ENCODE results near the gene DNAJC13.

The DNAJC13 gene

DNA sequence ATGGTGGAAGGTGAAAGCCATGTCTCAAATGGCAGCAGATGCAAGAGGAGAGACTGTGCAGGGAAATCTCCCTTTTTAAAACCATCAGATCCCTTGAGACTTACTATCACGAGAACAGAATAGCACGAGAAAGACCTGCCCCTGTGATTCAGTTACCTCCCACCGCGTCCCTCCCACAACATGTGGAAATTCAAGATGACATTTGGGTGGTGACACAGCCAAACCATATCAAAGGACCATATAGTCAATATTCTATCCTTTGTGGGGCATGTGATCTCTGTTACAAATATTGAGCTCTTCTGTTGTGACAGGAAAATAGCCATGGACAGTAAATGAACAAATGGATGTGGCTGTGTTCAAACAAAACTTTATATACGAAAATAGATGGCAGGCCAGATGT lies 102.6 kb downstream of the DNAJC13 start:
- H3K9me3 ChIP-seq (ENCODE audit: control insufficient read depth, insufficient read depth, low read length), result no peaks in the 10 kb centered on the region
- no peaks in the 10 kb centered on the region for H3K4me1 ChIP-seq (ENCODE audit: control insufficient read depth, insufficient read depth, low read length)
- peaks cover 94% of the 10 kb centered on the region for H3K36me3 ChIP-seq (ENCODE audit: control insufficient read depth, insufficient read depth, low read length)
- no peak overlapping the region for H3K27ac ChIP-seq (ENCODE audit: low read depth, low read length)
- no peak overlapping the region for H3K9ac ChIP-seq (ENCODE audit: low read depth, low read length)
- no peaks in the 10 kb centered on the region for H3K27me3 ChIP-seq (ENCODE audit: control insufficient read depth, insufficient read depth, low read length)
- no peak overlapping the region for H3K4me3 ChIP-seq (ENCODE audit: low read depth, low read length)

DNA sequence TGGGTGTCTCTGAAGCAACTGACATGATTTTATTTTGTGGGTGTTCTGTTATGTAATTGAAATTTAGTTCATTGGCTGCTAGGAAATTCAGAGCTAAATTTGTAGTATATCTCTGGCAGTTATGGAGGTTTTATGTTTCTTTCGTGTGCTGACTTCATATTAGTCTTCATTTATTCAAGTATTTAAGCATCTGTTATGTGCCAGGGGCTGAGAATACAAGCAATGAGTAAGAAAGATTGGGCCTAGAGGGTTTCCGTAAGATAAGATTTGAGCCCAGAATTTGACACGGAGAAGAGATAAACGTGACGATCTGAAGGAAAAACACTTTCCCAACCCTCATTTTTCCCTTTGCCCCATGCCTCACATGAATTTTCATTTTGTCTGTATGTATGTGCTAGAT lies 104.6 kb downstream of the DNAJC13 start:
- Histone ChIP-seq H3K4me3 (ENCODE audit: low read depth, low read length) (no peak overlapping the region), H3K4me1 (ENCODE audit: control insufficient read depth, insufficient read depth, low read length) (no peaks in the 10 kb centered on the region), H3K27ac (ENCODE audit: low read depth, low read length) (no peak overlapping the region), H3K9ac (ENCODE audit: low read depth, low read length) (no peak overlapping the region), H3K36me3 (ENCODE audit: control insufficient read depth, insufficient read depth, low read length) (peaks cover 92% of the 10 kb centered on the region), H3K9me3 (ENCODE audit: control insufficient read depth, insufficient read depth, low read length) (no peaks in the 10 kb centered on the region), H3K27me3 (ENCODE audit: control insufficient read depth, insufficient read depth, low read length) (no peaks in the 10 kb centered on the region)

DNA sequence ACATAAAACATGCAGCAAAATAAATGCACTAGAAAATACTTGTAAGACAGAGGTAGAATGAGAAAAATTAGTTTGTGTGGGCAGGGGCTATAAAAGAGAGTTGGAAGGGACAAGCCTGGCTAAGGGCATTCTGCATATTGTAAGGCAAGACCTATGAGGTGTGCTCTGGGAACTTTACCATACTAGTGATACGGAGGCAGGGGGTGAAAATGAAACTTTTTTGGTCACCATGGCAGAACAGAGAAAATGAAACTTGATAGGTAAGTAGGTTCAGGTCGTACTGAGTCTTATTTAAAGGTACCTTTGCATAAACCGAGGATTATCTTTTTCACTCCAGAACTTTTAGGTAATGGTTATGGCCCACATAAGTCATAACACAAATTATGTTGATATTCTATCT lies 105.1 kb downstream of the DNAJC13 start:
- peaks cover 92% of the 10 kb centered on the region for H3K36me3 ChIP-seq (ENCODE audit: control insufficient read depth, insufficient read depth, low read length)
- H3K4me3 ChIP-seq (ENCODE audit: low read depth, low read length), result no peak overlapping the region
- H3K9ac ChIP-seq (ENCODE audit: low read depth, low read length), result no peak overlapping the region
- no peaks in the 10 kb centered on the region for H3K9me3 ChIP-seq (ENCODE audit: control insufficient read depth, insufficient read depth, low read length)
- H3K27ac ChIP-seq (ENCODE audit: low read depth, low read length), result no peak overlapping the region
- no peaks in the 10 kb centered on the region for H3K4me1 ChIP-seq (ENCODE audit: control insufficient read depth, insufficient read depth, low read length)
- no peaks in the 10 kb centered on the region for H3K27me3 ChIP-seq (ENCODE audit: control insufficient read depth, insufficient read depth, low read length)

DNA sequence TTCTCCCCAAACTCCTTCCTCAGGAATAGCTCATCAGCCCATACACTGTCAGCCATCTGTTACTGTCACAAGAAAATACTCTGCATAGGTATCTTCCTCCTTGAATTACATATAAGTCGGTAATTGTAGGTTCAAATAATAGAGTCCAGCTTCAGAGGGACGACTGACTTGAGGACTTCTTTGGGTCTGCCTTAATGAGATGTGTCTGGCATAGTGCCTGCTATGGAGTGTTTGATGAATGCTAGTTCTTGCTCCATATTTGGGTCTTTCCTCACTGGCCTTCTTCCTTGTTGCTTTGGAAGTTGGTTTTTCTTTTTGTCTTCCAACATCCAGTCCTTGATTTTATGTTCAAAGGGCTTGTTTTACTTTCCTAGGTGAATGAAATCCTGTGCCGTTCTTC lies 113.3 kb downstream of the DNAJC13 start:
- Histone ChIP-seq H3K27me3 (ENCODE audit: control insufficient read depth, insufficient read depth, low read length) (no peaks in the 10 kb centered on the region), H3K36me3 (ENCODE audit: control insufficient read depth, insufficient read depth, low read length) (peaks cover 79% of the 10 kb centered on the region), H3K27ac (ENCODE audit: low read depth, low read length) (no peak overlapping the region), H3K4me1 (ENCODE audit: control insufficient read depth, insufficient read depth, low read length) (no peaks in the 10 kb centered on the region), H3K4me3 (ENCODE audit: low read depth, low read length) (no peak overlapping the region), H3K9me3 (ENCODE audit: control insufficient read depth, insufficient read depth, low read length) (no peaks in the 10 kb centered on the region), H3K9ac (ENCODE audit: low read depth, low read length) (no peak overlapping the region)

DNA sequence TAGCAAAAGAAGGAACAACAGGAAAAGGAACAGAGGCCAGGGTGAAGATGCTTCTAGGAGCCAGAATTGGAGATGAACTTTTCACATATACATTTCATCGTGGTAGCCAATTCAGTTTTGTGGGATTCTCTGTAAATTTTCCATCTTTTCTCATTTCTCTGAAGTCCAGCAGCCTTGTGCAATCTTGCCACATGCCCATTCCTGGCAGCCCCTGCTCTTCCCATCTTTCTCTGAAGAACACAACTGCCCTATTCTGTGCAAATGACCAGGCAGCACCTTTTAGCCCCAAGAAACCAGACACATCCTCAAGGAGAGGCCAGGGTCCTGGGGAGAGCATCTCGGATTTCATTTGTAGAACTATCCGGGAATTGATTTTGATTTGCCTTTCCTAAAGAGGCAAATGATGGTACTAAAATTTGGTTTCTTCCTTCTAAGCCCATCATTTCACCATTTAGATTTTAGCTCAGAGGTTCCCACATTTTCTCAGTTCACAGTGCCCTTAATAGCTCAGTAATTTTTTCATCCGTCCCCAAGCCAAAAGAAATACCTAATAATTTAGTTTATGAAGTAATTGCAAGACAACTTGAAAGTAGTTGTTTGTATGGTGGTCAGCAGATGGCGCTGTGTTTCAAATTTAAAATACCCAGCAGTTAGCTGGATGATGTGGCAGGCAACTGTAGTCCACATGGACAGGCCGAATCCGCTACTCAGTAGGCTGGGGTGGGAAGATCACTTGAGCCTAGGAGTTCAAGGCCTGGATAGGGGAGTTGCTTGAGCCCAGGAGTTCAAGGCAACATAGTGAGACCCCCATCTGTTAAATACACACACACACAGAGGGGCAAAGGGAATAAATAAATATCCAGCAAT lies 118.5 kb downstream of the DNAJC13 start:
- Histone ChIP-seq H3K27me3 (ENCODE audit: control insufficient read depth, insufficient read depth, low read length) (no peaks in the 10 kb centered on the region), H3K9ac (ENCODE audit: low read depth, low read length) (no peak overlapping the region), H3K4me1 (ENCODE audit: control insufficient read depth, insufficient read depth, low read length) (no peaks in the 10 kb centered on the region), H3K36me3 (ENCODE audit: control insufficient read depth, insufficient read depth, low read length) (peaks cover 61% of the 10 kb centered on the region), H3K27ac (ENCODE audit: low read depth, low read length) (no peak overlapping the region), H3K4me3 (ENCODE audit: low read depth, low read length) (no peak overlapping the region), H3K9me3 (ENCODE audit: control insufficient read depth, insufficient read depth, low read length) (no peaks in the 10 kb centered on the region)

DNA sequence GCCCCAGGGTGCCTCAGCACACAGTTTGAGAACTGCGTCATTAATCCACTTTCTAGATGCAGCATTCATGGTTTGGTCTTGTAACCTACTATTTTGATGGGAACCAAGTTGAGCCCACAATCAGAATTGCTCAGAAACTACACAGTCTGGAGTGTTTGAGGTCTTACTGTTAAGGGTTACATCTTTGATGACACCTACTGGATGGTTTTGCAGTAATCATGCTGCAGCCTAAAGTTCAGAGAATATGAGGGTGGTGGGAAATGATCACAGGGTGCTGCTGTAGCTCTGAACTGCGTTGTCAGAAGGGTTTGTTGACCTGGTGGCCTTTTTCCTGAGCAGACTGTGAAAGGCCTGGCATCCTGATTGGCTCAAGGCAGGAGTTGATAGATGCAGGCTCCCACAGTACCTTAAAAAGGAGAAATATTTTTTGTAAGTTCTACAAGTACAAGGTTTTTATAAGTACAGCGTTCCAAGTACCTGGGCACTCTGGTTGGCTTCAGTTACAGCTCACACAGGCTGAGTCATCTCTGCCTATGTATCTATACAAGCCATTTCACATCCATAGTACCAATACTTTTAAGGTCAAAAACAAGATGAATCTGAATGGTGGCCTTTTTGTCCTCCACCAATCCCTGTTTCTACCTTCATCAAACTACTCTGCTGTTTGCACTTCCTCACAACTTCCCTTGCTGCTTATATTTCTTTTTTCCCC lies 119.3 kb downstream of the DNAJC13 start:
- H3K27me3 ChIP-seq (ENCODE audit: control insufficient read depth, insufficient read depth, low read length), result no peaks in the 10 kb centered on the region
- no peak overlapping the region for H3K27ac ChIP-seq (ENCODE audit: low read depth, low read length)
- H3K36me3 ChIP-seq (ENCODE audit: control insufficient read depth, insufficient read depth, low read length), result peaks cover 54% of the 10 kb centered on the region
- H3K4me1 ChIP-seq (ENCODE audit: control insufficient read depth, insufficient read depth, low read length), result no peaks in the 10 kb centered on the region
- H3K9me3 ChIP-seq (ENCODE audit: control insufficient read depth, insufficient read depth, low read length), result no peaks in the 10 kb centered on the region
- H3K9ac ChIP-seq (ENCODE audit: low read depth, low read length), result no peak overlapping the region
- H3K4me3 ChIP-seq (ENCODE audit: low read depth, low read length), result no peak overlapping the region

DNA sequence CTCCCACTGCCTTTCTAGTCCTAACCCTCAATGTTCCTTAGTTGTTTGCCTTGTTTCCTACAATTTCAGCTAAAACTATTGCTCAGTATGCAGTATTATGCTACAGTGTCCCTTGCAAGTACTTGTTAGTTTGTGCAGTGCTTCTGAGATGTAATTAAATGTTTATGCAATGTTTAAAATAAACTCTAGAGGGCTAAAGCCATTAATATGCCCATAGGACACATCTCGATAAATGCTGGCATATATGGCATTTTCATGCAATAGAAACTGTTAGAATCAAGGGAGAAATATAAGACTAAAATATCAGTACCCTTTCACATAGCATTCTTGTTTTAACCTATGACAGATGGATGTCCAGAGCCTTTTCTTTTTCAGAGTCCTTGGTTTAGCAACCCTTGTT lies 120.0 kb downstream of the DNAJC13 start:
- peaks cover 47% of the 10 kb centered on the region for H3K36me3 ChIP-seq (ENCODE audit: control insufficient read depth, insufficient read depth, low read length)
- H3K9me3 ChIP-seq (ENCODE audit: control insufficient read depth, insufficient read depth, low read length), result no peaks in the 10 kb centered on the region
- no peaks in the 10 kb centered on the region for H3K27me3 ChIP-seq (ENCODE audit: control insufficient read depth, insufficient read depth, low read length)
- H3K4me3 ChIP-seq (ENCODE audit: low read depth, low read length), result no peak overlapping the region
- no peak overlapping the region for H3K9ac ChIP-seq (ENCODE audit: low read depth, low read length)
- no peak overlapping the region for H3K27ac ChIP-seq (ENCODE audit: low read depth, low read length)
- no peaks in the 10 kb centered on the region for H3K4me1 ChIP-seq (ENCODE audit: control insufficient read depth, insufficient read depth, low read length)

DNA sequence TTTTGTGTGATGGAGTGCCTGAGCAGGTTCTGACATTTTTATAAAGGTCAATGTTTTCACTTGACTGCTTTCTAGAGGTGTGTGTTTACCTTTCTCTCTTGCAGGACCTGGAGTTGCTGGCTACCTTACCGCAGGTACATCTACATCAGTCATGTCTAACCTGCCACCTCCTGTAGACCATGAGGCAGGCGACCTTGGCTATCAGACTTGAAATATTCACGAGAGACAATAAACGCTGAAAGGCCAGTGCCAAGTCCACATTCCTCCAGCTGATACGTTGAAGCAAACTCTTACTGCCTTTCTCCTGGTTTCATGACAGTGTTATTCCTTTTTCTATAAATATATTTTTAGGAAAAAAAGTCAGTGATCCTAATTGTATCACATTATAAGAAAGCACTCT lies 120.8 kb downstream of the DNAJC13 start:
- no peak overlapping the region for H3K4me3 ChIP-seq (ENCODE audit: low read depth, low read length)
- peaks cover 45% of the 10 kb centered on the region for H3K36me3 ChIP-seq (ENCODE audit: control insufficient read depth, insufficient read depth, low read length)
- H3K9me3 ChIP-seq (ENCODE audit: control insufficient read depth, insufficient read depth, low read length), result no peaks in the 10 kb centered on the region
- no peaks in the 10 kb centered on the region for H3K27me3 ChIP-seq (ENCODE audit: control insufficient read depth, insufficient read depth, low read length)
- H3K27ac ChIP-seq (ENCODE audit: low read depth, low read length), result no peak overlapping the region
- no peak overlapping the region for H3K9ac ChIP-seq (ENCODE audit: low read depth, low read length)
- no peaks in the 10 kb centered on the region for H3K4me1 ChIP-seq (ENCODE audit: control insufficient read depth, insufficient read depth, low read length)

DNA sequence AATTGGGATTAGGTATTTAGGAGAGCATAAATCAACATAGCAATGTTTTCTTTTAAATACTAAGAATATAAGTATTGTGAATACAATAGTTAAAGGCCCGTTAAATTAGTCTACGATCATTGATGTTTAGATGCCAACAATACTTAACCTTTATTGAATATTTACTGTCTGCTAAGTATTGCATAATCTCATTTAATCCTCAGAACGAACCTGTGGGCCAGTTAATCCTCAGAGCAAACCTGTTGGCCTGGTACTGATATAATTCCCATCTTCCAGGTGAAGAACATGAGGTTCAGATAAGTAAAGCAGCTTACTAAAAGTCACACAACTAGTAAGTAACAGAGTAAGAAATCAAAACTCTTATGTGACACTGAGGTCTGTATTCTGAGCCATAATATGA lies 122.4 kb downstream of the DNAJC13 start:
- Histone ChIP-seq H3K9ac (ENCODE audit: low read depth, low read length) (no peak overlapping the region), H3K9me3 (ENCODE audit: control insufficient read depth, insufficient read depth, low read length) (no peaks in the 10 kb centered on the region), H3K4me3 (ENCODE audit: low read depth, low read length) (no peak overlapping the region), H3K36me3 (ENCODE audit: control insufficient read depth, insufficient read depth, low read length) (peaks cover 37% of the 10 kb centered on the region), H3K27ac (ENCODE audit: low read depth, low read length) (no peak overlapping the region), H3K4me1 (ENCODE audit: control insufficient read depth, insufficient read depth, low read length) (no peaks in the 10 kb centered on the region), H3K27me3 (ENCODE audit: control insufficient read depth, insufficient read depth, low read length) (no peaks in the 10 kb centered on the region)

DNA sequence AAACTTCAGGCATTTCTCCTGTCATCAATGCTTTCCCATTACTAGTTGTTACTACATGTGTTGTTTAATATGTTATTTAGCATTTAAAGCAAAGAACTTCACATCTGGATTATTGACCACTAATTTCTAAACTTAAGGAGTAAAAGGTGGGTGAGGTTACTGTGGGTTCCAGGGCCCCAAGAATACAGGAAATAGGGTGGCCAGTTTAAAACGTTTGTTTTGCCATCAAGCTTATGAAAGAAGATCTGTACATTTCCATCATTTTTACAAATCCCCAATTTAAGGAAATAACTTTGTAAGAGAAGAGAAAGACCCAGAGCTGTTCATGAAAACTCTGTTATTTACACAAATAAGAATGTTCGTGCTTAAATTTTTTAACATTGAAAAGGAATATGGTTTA lies 125.3 kb downstream of the DNAJC13 start:
- Histone ChIP-seq H3K4me3 (ENCODE audit: low read depth, low read length) (no peak overlapping the region), H3K9me3 (ENCODE audit: control insufficient read depth, insufficient read depth, low read length) (no peaks in the 10 kb centered on the region), H3K9ac (ENCODE audit: low read depth, low read length) (no peak overlapping the region), H3K36me3 (ENCODE audit: control insufficient read depth, insufficient read depth, low read length) (peaks cover 29% of the 10 kb centered on the region), H3K27me3 (ENCODE audit: control insufficient read depth, insufficient read depth, low read length) (no peaks in the 10 kb centered on the region), H3K27ac (ENCODE audit: low read depth, low read length) (no peak overlapping the region), H3K4me1 (ENCODE audit: control insufficient read depth, insufficient read depth, low read length) (no peaks in the 10 kb centered on the region)

DNA sequence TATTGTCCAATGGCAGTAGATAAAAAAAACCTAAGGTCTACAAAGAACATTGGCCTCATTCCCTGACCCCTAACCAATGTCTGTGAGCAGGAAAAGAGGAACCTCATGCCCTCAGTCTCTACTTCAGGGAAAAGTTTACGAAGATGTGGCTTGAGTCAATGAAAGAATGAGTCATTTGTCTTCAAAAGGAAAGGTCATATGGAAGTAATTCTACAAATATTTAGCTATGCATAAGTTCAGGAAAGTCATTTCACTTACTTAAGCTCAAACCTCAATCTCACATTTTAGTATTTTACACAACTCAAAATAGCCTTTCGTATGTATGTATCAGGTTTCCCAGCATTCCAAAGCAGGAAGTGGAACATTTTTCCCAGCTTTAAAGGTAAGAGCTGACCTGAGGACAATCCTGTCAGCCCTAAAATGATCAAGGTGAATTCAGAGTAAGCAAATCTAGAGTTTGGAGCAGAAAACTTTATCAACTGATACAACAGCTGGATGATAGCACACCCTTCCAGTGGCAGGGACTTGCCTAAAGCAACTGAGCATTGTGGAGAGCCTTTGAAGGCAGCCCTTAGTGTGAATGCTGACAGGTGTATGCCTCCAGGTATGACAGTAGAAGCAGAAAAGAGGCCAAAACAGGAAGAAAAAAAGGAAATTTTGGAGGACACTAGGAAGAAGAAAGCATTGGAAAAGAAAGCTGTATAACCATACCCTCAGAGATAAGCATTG lies 125.9 kb downstream of the DNAJC13 start:
- Histone ChIP-seq H3K4me3 (ENCODE audit: low read depth, low read length) (no peak overlapping the region), H3K27ac (ENCODE audit: low read depth, low read length) (no peak overlapping the region), H3K9me3 (ENCODE audit: control insufficient read depth, insufficient read depth, low read length) (no peaks in the 10 kb centered on the region), H3K27me3 (ENCODE audit: control insufficient read depth, insufficient read depth, low read length) (no peaks in the 10 kb centered on the region), H3K4me1 (ENCODE audit: control insufficient read depth, insufficient read depth, low read length) (no peaks in the 10 kb centered on the region), H3K9ac (ENCODE audit: low read depth, low read length) (no peak overlapping the region), H3K36me3 (ENCODE audit: control insufficient read depth, insufficient read depth, low read length) (peaks cover 23% of the 10 kb centered on the region)

All from HUES48 (cell line).